GM23248 (cell line): ENCODE results near the gene TRMU.

ENCODE experiments used
- EZH2 ChIP-seq: fragments of 200-600 bp; sonication (generic); IDR thresholded peaks from 2 replicates; pipeline ENCODE4 v1.6.1; 2018; ENCODE audit warnings: antibody characterized with exemption, mild to moderate bottlenecking; ENCODE audit not compliant: insufficient read depth, poor library complexity, severe bottlenecking
- EZH2phosphoT487 ChIP-seq: fragments of 200-600 bp; sonication (generic); IDR thresholded peaks from 2 replicates; pipeline ENCODE4 v1.6.1; 2018; ENCODE audit warnings: antibody characterized with exemption, moderate library complexity, mild to moderate bottlenecking, low read depth; ENCODE audit not compliant: insufficient read depth

GRCh38 chr22:46295277-46295971 lies 40.1 kb upstream of the TRMU start:
- no peak for TF ChIP-seq EZH2
- TF ChIP-seq EZH2phosphoT487, result no peak
